ENCODE results near the gene MTUS2. TPM values are rescaled to one million over a fixed set of nuclear protein-coding genes. Genes with fewer than 3 reads are reported as not detected.

MTUS2 gene
- total RNA-seq, 1 experiment from 2014 or later = 0.35 TPM

DNA sequence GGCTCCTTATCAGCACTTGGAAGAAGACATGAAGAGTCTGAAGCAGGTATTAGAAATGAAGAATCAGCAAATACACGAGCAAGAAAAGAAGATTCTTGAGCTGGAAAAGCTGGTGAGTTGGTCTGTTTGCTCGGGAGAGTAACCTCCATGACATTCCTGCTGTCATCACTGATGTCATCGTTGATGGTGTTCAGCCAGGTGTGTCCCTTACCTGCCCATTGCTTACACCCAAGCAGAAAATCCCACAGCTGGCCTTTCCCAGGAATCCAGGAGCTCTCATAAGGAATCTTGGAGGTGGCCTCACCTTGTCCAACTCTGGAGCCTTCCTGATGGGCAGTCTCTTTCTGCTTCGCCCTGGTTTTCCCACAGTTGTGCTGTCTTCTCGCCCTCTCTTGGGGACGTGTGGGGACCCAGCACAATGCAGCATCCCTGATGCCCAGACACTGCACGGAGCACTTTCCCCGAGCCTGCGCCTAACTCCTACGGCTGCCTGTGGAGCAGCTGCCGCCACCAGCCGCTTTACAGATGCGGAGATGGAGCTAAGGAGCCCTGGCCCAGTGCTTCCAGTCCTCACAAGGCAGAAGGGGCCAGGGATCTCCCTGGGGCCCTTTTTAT is 678.4 kb downstream of the MTUS2 start:
- Histone ChIP-seq H4K20me1 (ENCODE audit: control insufficient read depth, insufficient read depth, insufficient read length) (no peaks in the 10 kb centered on the region), H3K23ac (ENCODE audit: insufficient read length, low read depth, low read length) (no peak overlapping the region), H3K27me3 (ENCODE audit: insufficient read depth, low read length) (no peaks in the 10 kb centered on the region; the same call in 1 of the 2 replicates), H3K4me2 (ENCODE audit: insufficient read depth, insufficient read length, low read length) (no peak overlapping the region), H2BK120ac (ENCODE audit: low read depth, low read length, poor library complexity, severe bottlenecking) (no peak overlapping the region), H2AK5ac (ENCODE audit: insufficient read length, low read length) (no peak overlapping the region), H3K14ac (ENCODE audit: insufficient read depth, low read length) (no peak overlapping the region), H2BK5ac (ENCODE audit: insufficient read length, low read length) (no peak overlapping the region), H3K79me2 (ENCODE audit: insufficient read depth, low read length) (no peaks in the 10 kb centered on the region), H4K8ac (replicated peaks; ENCODE audit: insufficient read length, low read depth, low read length) (no peak overlapping the region), H4K5ac (ENCODE audit: insufficient read length, low read depth, low read length) (no peak overlapping the region), H4K91ac (ENCODE audit: insufficient read length, low read depth, low read length) (no peak overlapping the region), H3K9me3 (ENCODE audit: control insufficient read depth, low read depth, low read length) (no peaks in the 10 kb centered on the region), H3K79me1 (ENCODE audit: insufficient read depth, low read depth, low read length, poor library complexity, severe bottlenecking) (no peaks in the 10 kb centered on the region), H2BK20ac (ENCODE audit: low read depth, low read length, poor library complexity, severe bottlenecking) (no peak overlapping the region), H3K18ac (ENCODE audit: insufficient read length, low read depth, low read length) (no peak overlapping the region), H3K27ac (ENCODE audit: insufficient read length, low read depth, low read length) (no peak overlapping the region), H3K56ac (ENCODE audit: insufficient read length, low read depth, low read length) (no peak overlapping the region), H3K4me1 (ENCODE audit: insufficient read depth, low read length) (peaks cover 3% of the 10 kb centered on the region; the same call in 1 of the 2 replicates), H3K23me2 (ENCODE audit: insufficient read length, low read depth, low read length, poor library complexity, severe bottlenecking) (no peaks in the 10 kb centered on the region), H3K9ac (ENCODE audit: extremely low read depth, insufficient read length, low read length) (no peak overlapping the region), H2AFZ (ENCODE audit: low read length) (no peak overlapping the region), H2BK12ac (ENCODE audit: insufficient read length, low read depth, low read length) (no peak overlapping the region), H2BK15ac (ENCODE audit: low read depth, low read length) (no peak overlapping the region), H3T11ph (ENCODE audit: low read length) (no peak overlapping the region), H3K4ac (ENCODE audit: low read depth, low read length) (no peak overlapping the region)
- Mint-ChIP-seq H3K9me3 (no peaks in the 10 kb centered on the region), H3K4me3 (no peak overlapping the region), H3K27ac (no peak overlapping the region), H3K36me3 (ENCODE audit: insufficient read depth in 1 of 3, low read depth in 3 of 3) (no peaks in the 10 kb centered on the region), H3K27me3 (ENCODE audit: low read depth) (peaks cover 12% of the 10 kb centered on the region), H3K4me1 (peaks cover 25 to 28% of the 10 kb centered on the region in 2 experiments)
- TF ChIP-seq, protein P1, sequence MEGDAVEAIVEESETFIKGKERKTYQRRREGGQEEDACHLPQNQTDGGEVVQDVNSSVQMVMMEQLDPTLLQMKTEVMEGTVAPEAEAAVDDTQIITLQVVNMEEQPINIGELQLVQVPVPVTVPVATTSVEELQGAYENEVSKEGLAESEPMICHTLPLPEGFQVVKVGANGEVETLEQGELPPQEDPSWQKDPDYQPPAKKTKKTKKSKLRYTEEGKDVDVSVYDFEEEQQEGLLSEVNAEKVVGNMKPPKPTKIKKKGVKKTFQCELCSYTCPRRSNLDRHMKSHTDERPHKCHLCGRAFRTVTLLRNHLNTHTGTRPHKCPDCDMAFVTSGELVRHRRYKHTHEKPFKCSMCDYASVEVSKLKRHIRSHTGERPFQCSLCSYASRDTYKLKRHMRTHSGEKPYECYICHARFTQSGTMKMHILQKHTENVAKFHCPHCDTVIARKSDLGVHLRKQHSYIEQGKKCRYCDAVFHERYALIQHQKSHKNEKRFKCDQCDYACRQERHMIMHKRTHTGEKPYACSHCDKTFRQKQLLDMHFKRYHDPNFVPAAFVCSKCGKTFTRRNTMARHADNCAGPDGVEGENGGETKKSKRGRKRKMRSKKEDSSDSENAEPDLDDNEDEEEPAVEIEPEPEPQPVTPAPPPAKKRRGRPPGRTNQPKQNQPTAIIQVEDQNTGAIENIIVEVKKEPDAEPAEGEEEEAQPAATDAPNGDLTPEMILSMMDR (conservative IDR thresholded peaks at IDR 0.05) = no peak
- no CpG with 5 or more reads among the region's 13 CpGs for WGBS (ENCODE audit: extremely low coverage, insufficient read length, low lambda C conversion rate)
- DNase-seq = no peak

All from H9 (cell line).